Trophoblast cell (in vitro differentiated cells and primary cell): ENCODE data around the gene ACAD9.
A peak's percentile ranks its signal among the peaks of the same experiment; 100 is the strongest.

Experiments used
- DNase-seq, 2 donors: peaks; one replicate each; pipeline ENCODE4 v3.0.0-alpha.2; 2016
- H2AFZ ChIP-seq: 2 replicates; pipeline ENCODE4 v1.6.1; 2013; ENCODE audit warnings: low read length, moderate library complexity, mild to moderate bottlenecking; ENCODE audit not compliant: insufficient read depth, poor library complexity
- H2AK5ac ChIP-seq: 2 replicates; pipeline ENCODE4 v1.6.1; 2013; ENCODE audit warnings: mild to moderate bottlenecking, low read length
- H2BK120ac ChIP-seq: 2 replicates; pipeline ENCODE4 v1.6.1; 2013; ENCODE audit warnings: low read length, mild to moderate bottlenecking, moderate library complexity; ENCODE audit not compliant: insufficient read depth, poor library complexity
- H2BK12ac ChIP-seq: 2 replicates; pipeline ENCODE4 v1.6.1; 2013; ENCODE audit warnings: mild to moderate bottlenecking, low read length, moderate library complexity
- H2BK5ac ChIP-seq: 2 replicates; pipeline ENCODE4 v1.6.1; 2013; ENCODE audit warnings: low read length, low read depth, moderate library complexity, mild to moderate bottlenecking; ENCODE audit not compliant: poor library complexity
- H3K14ac ChIP-seq: 2 replicates; pipeline ENCODE4 v1.6.1; 2013; ENCODE audit warnings: mild to moderate bottlenecking, low read length
- H3K18ac ChIP-seq: 2 replicates; pipeline ENCODE4 v1.6.1; 2013; ENCODE audit warnings: mild to moderate bottlenecking, low read length
- H3K23ac ChIP-seq: 2 replicates; pipeline ENCODE4 v1.6.1; 2013; ENCODE audit warnings: low read length
- H3K27ac ChIP-seq: 2 replicates; pipeline ENCODE4 v1.5.1; 2013; ENCODE audit warnings: low read depth, mild to moderate bottlenecking, inconsistent platforms, low read length, moderate library complexity
- H3K27me3 ChIP-seq: 2 replicates; pipeline ENCODE4 v1.6.1; 2013; ENCODE audit warnings: inconsistent platforms, mild to moderate bottlenecking, low read length, moderate library complexity; ENCODE audit not compliant: insufficient read depth
- H3K36me3 ChIP-seq, 2 experiments: 1 replicate in 1 of 2; 2 replicates in 1 of 2; pipeline ENCODE4 v1.6.1; 2013; ENCODE audit warnings: low read length in 2 of 2, mild to moderate bottlenecking in 2 of 2, moderate library complexity in 1 of 2; ENCODE audit not compliant: insufficient read depth in 2 of 2, control insufficient read depth in 1 of 2
- H3K4ac ChIP-seq: 2 replicates; pipeline ENCODE4 v1.6.1; 2013; ENCODE audit warnings: low read depth, mild to moderate bottlenecking, low read length, moderate library complexity
- H3K4me1 ChIP-seq, 2 experiments: 1 replicate in 1 of 2; 2 replicates in 1 of 2; pipeline ENCODE4 v1.6.1; 2013; ENCODE audit warnings: low read length in 2 of 2, mild to moderate bottlenecking in 2 of 2, moderate library complexity in 1 of 2; ENCODE audit not compliant: insufficient read depth in 2 of 2, control insufficient read depth in 1 of 2
- H3K4me2 ChIP-seq: 2 replicates; pipeline ENCODE4 v1.6.1; 2013; ENCODE audit warnings: inconsistent platforms, mild to moderate bottlenecking, low read length, moderate library complexity
- H3K4me3 ChIP-seq: 2 replicates; pipeline ENCODE4 v1.5.1; 2013; ENCODE audit warnings: mild to moderate bottlenecking, low read depth, low read length, inconsistent platforms
- H3K79me1 ChIP-seq: one replicate; pipeline ENCODE4 v1.6.1; 2013; ENCODE audit warnings: low read length
- H3K79me2 ChIP-seq: 2 replicates; pipeline ENCODE4 v1.6.1; 2013; ENCODE audit warnings: low read length, mild to moderate bottlenecking; ENCODE audit not compliant: control insufficient read depth, insufficient read depth, poor library complexity
- H3K9ac ChIP-seq: 2 replicates; pipeline ENCODE4 v1.6.1; 2013; ENCODE audit warnings: mild to moderate bottlenecking, low read length
- H3K9me3 ChIP-seq: 2 replicates; pipeline ENCODE4 v1.6.1; 2013; ENCODE audit warnings: low read depth, mild to moderate bottlenecking, control low read depth, inconsistent platforms, low read length; ENCODE audit not compliant: insufficient read depth
- H4K12ac ChIP-seq: 2 replicates; pipeline ENCODE4 v1.6.1; 2013; ENCODE audit warnings: low read depth, mild to moderate bottlenecking, low read length, moderate library complexity
- H4K8ac ChIP-seq: 2 replicates; pipeline ENCODE4 v1.6.1; 2013; ENCODE audit warnings: low read depth, mild to moderate bottlenecking, low read length, moderate library complexity
- H4K91ac ChIP-seq: one replicate; pipeline ENCODE4 v1.6.1; 2013; ENCODE audit warnings: low read depth, mild to moderate bottlenecking, low read length, moderate library complexity
- WGBS: extraction: QIAGEN DNeasy Blood & Tissue Kit; methylation state at CpG from one replicate; pipeline ENCODE4 v1.1.7; 2013; ENCODE audit warnings: missing lambda C conversion rate; ENCODE audit not compliant: insufficient read length, insufficient coverage; ENCODE audit errors: extremely low coverage; 5-methylcytosine and 5-hydroxymethylcytosine counted together

Gene ACAD9

DNA sequence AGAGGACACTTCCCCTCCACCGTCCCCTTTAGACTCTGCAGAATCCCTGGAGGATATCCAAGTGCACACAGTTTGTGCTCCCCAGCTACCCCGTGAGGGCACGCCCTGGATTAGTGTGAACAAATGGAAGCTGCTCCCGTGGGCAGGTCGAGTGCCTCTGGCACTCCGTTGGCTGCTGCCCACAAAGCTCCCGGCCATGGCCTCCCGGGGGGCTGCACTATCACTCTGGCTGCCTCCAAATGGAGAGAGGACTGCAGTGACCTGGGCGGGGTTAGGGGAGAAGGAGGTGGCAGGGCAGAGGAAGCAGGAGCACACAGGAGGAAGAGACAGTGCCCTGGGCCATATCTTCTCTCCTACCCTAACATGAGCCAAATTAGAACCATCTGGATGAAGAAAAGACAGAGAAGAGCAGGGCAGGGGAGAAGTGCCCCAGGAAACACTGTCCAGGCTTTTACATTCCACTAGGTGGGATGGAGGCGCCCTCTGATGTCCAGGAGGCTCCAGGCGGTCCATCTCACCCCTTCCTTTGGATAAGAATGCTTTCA lies 29.4 kb upstream of the ACAD9 start:
- no peak overlapping the region for H3K18ac ChIP-seq
- no peak overlapping the region for H4K12ac ChIP-seq
- WGBS, result no CpG with 5 or more reads among the region's 11 CpGs
- H3K4me3 ChIP-seq, result no peak overlapping the region
- H4K8ac ChIP-seq, result no peak overlapping the region
- peaks cover 20% of the 10 kb centered on the region for H3K9me3 ChIP-seq
- H3K4me2 ChIP-seq, result no peak overlapping the region
- no peak overlapping the region for H2AFZ ChIP-seq
- no peak overlapping the region for H2AK5ac ChIP-seq
- H3K27ac ChIP-seq, result no peak overlapping the region
- no peak overlapping the region for H3K14ac ChIP-seq
- H2BK120ac ChIP-seq, result no peak overlapping the region
- H4K91ac ChIP-seq, result no peak overlapping the region
- H3K23ac ChIP-seq, result no peak overlapping the region
- H3K27me3 ChIP-seq, result no peaks in the 10 kb centered on the region
- DNase-seq, result no peak
- H3K79me2 ChIP-seq, result no peaks in the 10 kb centered on the region
- H3K4ac ChIP-seq, result no peak overlapping the region
- no peak overlapping the region for H3K9ac ChIP-seq
- H3K79me1 ChIP-seq, result no peaks in the 10 kb centered on the region
- no peak overlapping the region for H2BK12ac ChIP-seq
- no peak overlapping the region for H2BK5ac ChIP-seq
- peaks cover 3 to 5% of the 10 kb centered on the region in 2 experiments for H3K4me1 ChIP-seq
- H3K36me3 ChIP-seq, result no peaks in the 10 kb centered on the region

DNA sequence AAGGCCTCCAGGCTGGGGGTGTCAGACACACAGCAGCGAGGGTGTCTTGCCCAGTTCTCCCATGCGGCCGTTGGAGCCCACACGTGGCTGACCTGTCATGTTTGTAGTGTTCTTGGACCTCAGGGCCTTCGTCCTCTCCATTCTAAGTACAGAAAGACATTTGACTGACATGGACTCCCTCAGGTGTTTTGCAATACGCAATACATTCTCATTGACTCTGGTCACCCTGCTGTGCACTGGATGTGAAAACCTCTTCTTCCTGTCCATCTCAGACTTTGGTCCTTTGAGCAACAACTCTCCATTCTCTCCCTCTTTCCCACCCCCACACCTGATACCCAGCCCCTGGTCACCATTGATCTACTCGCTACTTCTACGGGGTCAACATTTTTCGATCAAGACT lies 28.9 kb upstream of the ACAD9 start:
- DNase-seq, result no peak
- Histone ChIP-seq H3K18ac (no peak overlapping the region), H3K4me3 (no peak overlapping the region), H3K79me2 (no peaks in the 10 kb centered on the region), H2BK5ac (no peak overlapping the region), H4K12ac (no peak overlapping the region), H3K27me3 (no peaks in the 10 kb centered on the region), H3K23ac (no peak overlapping the region), H4K91ac (no peak overlapping the region), H3K9ac (no peak overlapping the region), H2AFZ (no peak overlapping the region), H3K27ac (no peak overlapping the region), H2AK5ac (no peak overlapping the region), H3K14ac (no peak overlapping the region), H3K36me3 (no peaks in the 10 kb centered on the region), H3K79me1 (no peaks in the 10 kb centered on the region), H2BK12ac (no peak overlapping the region), H4K8ac (no peak overlapping the region), H2BK120ac (no peak overlapping the region), H3K4me1 (peaks cover 3 to 4% of the 10 kb centered on the region in 2 experiments), H3K4ac (no peak overlapping the region), H3K9me3 (peaks cover 21% of the 10 kb centered on the region), H3K4me2 (no peak overlapping the region)
- no CpG with 5 or more reads among the region's 9 CpGs for WGBS

DNA sequence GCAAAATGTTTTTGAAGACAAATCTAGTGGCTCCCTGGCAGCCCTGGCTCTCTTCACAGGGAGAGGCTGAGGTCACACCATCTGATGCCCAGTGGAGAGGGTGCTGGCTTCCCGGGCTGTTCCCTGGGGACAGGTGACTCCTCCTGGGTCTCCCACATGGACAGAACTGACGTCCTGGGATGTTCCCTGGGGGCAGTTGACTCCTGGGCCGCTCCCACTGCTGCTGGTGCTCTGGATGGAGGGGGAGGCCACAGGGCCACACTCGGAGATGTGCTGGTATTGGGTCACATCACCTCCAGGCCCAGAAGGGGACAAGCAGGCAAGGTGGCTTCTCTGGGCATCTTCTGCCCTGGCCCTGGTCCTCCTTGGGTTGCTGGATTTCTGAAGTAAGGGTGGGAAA lies 27.8 kb upstream of the ACAD9 start:
- no peak overlapping the region for H2BK120ac ChIP-seq
- no peaks in the 10 kb centered on the region for H3K79me2 ChIP-seq
- H3K14ac ChIP-seq, result no peak overlapping the region
- no peak overlapping the region for H3K9ac ChIP-seq
- H2AK5ac ChIP-seq, result no peak overlapping the region
- H3K79me1 ChIP-seq, result no peaks in the 10 kb centered on the region
- no peak overlapping the region for H4K8ac ChIP-seq
- no peak overlapping the region for H3K27ac ChIP-seq
- H2AFZ ChIP-seq, result no peak overlapping the region
- no peak overlapping the region for H3K4me3 ChIP-seq
- WGBS, result no CpG with 5 or more reads among the region's 4 CpGs
- peak; percentile 16 to 28 for DNase-seq
- H3K36me3 ChIP-seq, result no peaks in the 10 kb centered on the region
- H3K9me3 ChIP-seq, result peaks cover 23% of the 10 kb centered on the region
- H3K27me3 ChIP-seq, result no peaks in the 10 kb centered on the region
- no peak overlapping the region for H3K4me2 ChIP-seq
- no peak overlapping the region for H4K91ac ChIP-seq
- no peak overlapping the region for H2BK5ac ChIP-seq
- no peak overlapping the region for H3K18ac ChIP-seq
- no peaks in the 10 kb centered on the region for H3K4me1 ChIP-seq
- H4K12ac ChIP-seq, result no peak overlapping the region
- H3K4ac ChIP-seq, result no peak overlapping the region
- no peak overlapping the region for H3K23ac ChIP-seq
- H2BK12ac ChIP-seq, result no peak overlapping the region

DNA sequence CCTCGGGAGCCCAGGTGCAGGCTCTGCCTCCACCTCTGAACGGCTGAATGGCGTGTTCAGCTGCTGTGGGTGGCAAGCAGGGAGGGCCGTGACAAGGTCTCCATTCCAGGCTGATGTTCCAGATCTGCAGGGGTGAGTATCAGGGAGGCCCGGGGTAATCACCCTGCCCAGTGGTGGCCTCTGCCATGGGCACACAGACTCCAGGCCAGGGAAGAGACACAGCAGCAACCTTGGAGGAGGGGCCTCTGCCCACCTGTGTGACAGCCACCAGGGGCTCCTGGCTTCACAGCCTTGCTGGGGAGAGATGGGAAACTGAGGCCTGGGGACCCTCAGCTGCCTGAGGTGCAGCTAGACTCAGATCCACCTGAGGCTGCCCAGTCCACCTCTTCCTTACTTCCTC lies 25.6 kb upstream of the ACAD9 start:
- H3K9ac ChIP-seq, result no peak overlapping the region
- peaks cover 32% of the 10 kb centered on the region for H3K9me3 ChIP-seq
- H3K4me1 ChIP-seq, result no peaks in the 10 kb centered on the region
- no peak for DNase-seq
- no peaks in the 10 kb centered on the region for H3K79me1 ChIP-seq
- no peaks in the 10 kb centered on the region for H3K27me3 ChIP-seq
- no peak overlapping the region for H2AFZ ChIP-seq
- no peaks in the 10 kb centered on the region for H3K79me2 ChIP-seq
- H2AK5ac ChIP-seq, result no peak overlapping the region
- no peak overlapping the region for H2BK5ac ChIP-seq
- H2BK120ac ChIP-seq, result no peak overlapping the region
- no peak overlapping the region for H2BK12ac ChIP-seq
- no peak overlapping the region for H3K4me3 ChIP-seq
- no peak overlapping the region for H3K18ac ChIP-seq
- WGBS, result no CpG with 5 or more reads among the region's 5 CpGs
- H3K27ac ChIP-seq, result no peak overlapping the region
- no peak overlapping the region for H3K23ac ChIP-seq
- H4K12ac ChIP-seq, result no peak overlapping the region
- H3K36me3 ChIP-seq, result no peaks in the 10 kb centered on the region
- H3K4me2 ChIP-seq, result no peak overlapping the region
- no peak overlapping the region for H3K4ac ChIP-seq
- no peak overlapping the region for H4K8ac ChIP-seq
- H3K14ac ChIP-seq, result no peak overlapping the region
- no peak overlapping the region for H4K91ac ChIP-seq
